Kidney epithelial cell (primary cell): Measurements from ENCODE around the gene ZMAT2. TPM values are rescaled to one million over a fixed set of nuclear protein-coding genes. Genes with fewer than 3 reads are reported as not detected.
"Not testable (repeated sequence)": the region's sequence is repeated elsewhere in the genome, so short reads cannot be mapped to it uniquely, and the experiment has no call there.

Experiments used
- DNase-seq: peaks from one replicate; pipeline ENCODE4 v3.0.0-alpha.2; 2010; ENCODE audit warnings: low read depth
- H3K27me3 ChIP-seq: 2 replicates; pipeline ENCODE4 v1.6.0; 2011; ENCODE audit warnings: low read length; ENCODE audit not compliant: control insufficient read depth, insufficient read depth
- H3K36me3 ChIP-seq: 2 replicates; pipeline ENCODE4 v1.5.1; 2011; ENCODE audit warnings: low read length; ENCODE audit not compliant: control insufficient read depth, insufficient read depth
- H3K4me3 ChIP-seq: 2 replicates; pipeline ENCODE4 v1.5.1; 2011; ENCODE audit warnings: low read depth, mild to moderate bottlenecking, control low read depth, low read length
- total RNA-seq: library from RNA; depleted of rRNA; stranded (reverse); fragments of >200 nt; gene quantifications from 2 replicates; pipeline ENCODE4 v1.2.3, GENCODE V29; 2015
- TF ChIP-seq, protein P1 (sequence below): IDR thresholded peaks from 2 replicates; pipeline ENCODE4 v1.5.1; 2011; ENCODE audit warnings: mild to moderate bottlenecking, moderate library complexity, low read length, control low read depth, inconsistent platforms; ENCODE audit not compliant: insufficient read depth, poor library complexity, severe bottlenecking

ZMAT2 gene, protein sequence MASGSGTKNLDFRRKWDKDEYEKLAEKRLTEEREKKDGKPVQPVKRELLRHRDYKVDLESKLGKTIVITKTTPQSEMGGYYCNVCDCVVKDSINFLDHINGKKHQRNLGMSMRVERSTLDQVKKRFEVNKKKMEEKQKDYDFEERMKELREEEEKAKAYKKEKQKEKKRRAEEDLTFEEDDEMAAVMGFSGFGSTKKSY
- 27.2 and 42.4 TPM in 2 replicates for total RNA-seq

DNA sequence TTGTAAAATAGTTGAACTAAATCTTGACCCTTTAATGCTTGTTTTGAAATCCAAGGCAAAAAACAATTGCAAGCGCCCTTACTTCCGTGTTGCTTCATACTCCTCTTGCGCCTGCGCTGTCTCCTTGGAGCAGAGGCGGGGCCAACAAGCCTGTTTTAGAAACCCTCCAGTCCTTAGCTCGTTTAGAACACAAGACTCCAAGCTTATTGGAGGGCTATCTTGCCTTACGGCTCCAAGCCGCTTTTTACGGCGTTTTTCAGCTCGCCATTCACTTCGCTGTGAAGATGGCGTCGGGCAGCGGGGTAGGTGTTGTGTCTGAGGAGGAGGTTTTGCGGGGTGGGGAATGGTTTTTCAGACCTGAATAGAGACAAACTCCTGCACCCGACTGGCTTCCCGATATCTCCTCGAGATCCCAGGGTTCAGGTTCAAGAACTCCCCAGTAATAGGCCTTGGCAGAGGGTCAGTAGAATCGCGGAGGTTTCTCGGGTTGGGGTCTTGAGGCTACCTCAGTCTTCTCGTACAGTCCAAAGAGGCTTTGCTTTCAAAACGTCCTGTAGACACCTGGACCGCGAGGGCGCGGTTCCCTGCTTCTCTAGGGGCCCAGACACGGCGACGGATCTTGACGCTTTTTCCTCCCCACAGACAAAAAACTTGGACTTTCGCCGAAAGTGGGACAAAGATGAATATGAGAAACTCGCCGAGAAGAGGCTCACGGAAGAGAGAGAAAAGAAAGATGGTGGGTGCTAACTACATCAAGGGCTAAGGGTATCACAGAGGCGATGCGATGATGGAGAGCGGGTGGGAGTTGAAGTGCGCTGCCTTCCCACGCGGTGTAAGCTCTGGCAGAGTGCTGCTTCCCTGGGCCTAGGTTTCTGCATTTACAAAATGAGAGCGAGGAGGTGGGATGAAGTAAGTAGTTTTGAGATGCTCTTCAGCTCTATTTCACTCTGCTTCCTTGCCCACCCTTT, at the start of gene ZMAT2:
Gene ZMAT2 (plus strand): TSS at position 271 of the 968 bp plus-strand sequence. CDS start 14 bp downstream, at position 285.
- no peaks in the 10 kb centered on the region for H3K27me3 ChIP-seq
- TF ChIP-seq, protein P1, sequence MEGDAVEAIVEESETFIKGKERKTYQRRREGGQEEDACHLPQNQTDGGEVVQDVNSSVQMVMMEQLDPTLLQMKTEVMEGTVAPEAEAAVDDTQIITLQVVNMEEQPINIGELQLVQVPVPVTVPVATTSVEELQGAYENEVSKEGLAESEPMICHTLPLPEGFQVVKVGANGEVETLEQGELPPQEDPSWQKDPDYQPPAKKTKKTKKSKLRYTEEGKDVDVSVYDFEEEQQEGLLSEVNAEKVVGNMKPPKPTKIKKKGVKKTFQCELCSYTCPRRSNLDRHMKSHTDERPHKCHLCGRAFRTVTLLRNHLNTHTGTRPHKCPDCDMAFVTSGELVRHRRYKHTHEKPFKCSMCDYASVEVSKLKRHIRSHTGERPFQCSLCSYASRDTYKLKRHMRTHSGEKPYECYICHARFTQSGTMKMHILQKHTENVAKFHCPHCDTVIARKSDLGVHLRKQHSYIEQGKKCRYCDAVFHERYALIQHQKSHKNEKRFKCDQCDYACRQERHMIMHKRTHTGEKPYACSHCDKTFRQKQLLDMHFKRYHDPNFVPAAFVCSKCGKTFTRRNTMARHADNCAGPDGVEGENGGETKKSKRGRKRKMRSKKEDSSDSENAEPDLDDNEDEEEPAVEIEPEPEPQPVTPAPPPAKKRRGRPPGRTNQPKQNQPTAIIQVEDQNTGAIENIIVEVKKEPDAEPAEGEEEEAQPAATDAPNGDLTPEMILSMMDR: no peak
- H3K36me3 ChIP-seq: peaks cover 3% of the 10 kb centered on the region
- H3K4me3 ChIP-seq: peak within 1 kb of the TSS; percentile 81
- peak; percentile 100 for DNase-seq

DNA sequence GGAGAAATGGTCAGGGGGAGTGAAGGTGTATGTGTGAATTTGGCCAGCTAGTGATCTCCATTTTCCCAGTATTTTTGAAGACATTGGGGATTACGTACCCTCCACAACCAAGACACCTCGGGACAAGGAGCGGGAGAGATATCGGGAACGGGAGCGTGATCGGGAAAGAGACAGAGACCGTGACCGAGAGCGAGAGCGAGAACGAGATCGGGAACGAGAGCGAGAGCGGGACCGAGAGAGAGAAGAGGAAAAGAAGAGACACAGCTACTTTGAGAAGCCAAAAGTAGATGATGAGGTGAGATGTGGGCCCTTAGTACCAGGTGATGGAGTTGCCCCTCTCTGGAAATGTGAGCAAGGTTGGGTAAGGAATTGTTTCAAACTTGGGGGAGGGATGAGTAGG, 41.4 kb upstream of the ZMAT2 start:
- H3K36me3 ChIP-seq: peaks cover 4% of the 10 kb centered on the region
- H3K4me3 ChIP-seq: no peak overlapping the region
- H3K27me3 ChIP-seq: no peaks in the 10 kb centered on the region
- TF ChIP-seq, protein P1: no peak
- no peak for DNase-seq

DNA sequence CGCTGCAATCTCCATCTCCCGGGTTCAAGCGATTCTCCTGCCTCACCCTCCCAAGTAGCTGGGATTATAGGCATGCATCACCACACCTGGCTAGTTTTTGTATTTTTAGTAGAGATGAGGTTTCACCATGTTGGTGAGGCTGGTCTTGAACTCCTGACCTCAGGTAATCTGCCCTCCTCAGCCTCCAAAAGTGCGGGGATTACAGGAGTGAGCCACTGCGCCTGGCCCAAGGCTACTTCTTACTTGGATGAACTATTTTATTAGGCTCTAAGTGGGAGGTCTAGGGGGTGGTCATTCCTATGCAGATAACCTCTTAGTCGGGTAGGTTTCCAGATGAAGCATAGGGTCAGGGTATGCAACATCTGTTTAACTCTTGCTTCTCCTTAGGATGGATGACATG, 39.9 kb upstream of the ZMAT2 start:
- not testable (repeated sequence) for H3K4me3 ChIP-seq, H3K27me3 ChIP-seq, DNase-seq, H3K36me3 ChIP-seq

DNA sequence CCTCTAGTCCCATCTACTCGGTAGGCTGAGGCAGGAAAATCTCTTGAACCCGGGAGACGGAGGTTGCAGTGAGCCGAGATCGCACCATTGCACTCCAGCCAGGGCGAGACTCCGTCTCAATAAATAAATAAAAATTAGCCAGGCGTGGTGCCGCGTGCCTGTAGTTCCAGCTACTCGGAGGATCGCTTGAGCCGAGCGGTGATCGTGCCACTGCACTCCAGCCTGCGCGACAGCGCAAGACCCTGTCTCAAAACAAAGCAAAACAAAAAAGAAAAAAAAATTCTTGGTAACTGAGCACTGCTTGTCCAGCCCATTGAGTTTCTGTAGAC, 36.3 kb upstream of the ZMAT2 start:
- H3K36me3 ChIP-seq: peaks cover 2% of the 10 kb centered on the region
- TF ChIP-seq, protein P1: no peak
- no peaks in the 10 kb centered on the region for H3K27me3 ChIP-seq

DNA sequence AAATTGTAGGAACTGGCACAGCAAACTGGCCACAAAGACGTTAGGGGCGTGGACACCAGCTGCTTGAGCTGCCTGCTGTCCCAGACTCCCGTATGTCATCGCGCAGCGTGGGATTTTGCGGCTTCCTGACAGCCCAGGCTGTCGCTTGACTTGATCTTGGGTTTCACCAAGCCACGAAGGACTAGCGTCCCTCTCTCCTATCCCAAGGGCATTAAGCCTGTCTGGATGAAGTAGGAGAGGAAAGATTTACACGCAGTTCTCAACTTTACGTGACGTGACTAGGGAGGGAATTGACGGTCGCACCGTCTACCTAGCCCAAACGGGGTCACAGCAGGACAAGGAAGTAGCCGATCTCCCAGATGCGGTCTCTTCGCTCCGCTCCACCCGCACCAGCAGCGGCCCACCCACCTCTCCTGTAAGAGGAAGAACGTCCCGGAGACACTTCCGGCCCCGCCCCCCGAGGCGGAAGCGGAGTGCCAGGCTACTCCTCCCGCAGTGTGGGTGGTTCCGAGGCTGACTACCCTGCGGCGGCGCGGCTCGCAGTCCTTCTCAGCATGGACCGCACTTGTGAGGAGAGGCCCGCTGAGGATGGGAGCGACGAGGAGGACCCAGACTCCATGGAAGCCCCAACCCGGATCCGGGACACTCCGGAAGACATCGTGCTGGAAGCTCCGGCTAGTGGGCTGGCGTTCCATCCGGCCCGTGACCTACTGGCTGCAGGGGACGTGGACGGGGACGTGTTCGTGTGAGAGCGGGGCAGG, 35.7 kb upstream of the ZMAT2 start, which contains the start of gene WDR55:
Gene WDR55 (plus strand): TSS at position 546 of the 761 bp plus-strand sequence. CDS start 9 bp downstream, at position 555.
- Histone ChIP-seq H3K27me3 (no peaks in the 10 kb centered on the region), H3K36me3 (peaks cover 3% of the 10 kb centered on the region), H3K4me3 (peak within 1 kb of the TSS; percentile 92)
- peak; percentile 50 for DNase-seq
- TF ChIP-seq, protein P1: no peak

More for the DNA sequence above, 36.3 kb upstream of the ZMAT2 start:
- no peak for DNase-seq
- H3K4me3 ChIP-seq: peak overlapping the region; percentile 92

DNA sequence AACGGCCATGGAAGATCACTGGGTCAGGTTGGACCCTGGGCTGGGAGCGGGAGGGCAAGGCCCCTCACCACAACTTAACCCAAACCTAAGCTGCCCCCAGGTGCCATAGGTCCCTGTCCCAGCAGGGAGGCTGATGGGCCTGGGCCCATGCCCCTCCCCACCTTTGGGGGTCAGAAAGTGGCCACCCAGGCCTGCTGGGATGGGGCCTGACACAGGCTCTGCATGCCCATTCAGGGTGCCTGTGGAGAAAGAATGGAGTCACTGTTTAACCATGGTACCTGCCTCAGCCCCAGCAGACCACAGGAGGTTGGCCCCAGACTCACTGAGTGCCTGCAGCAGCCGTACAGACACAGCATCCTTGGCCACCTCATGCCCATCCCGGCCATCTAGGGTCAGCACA, 29.2 kb upstream of the ZMAT2 start:
- not testable (repeated sequence) for DNase-seq, H3K4me3 ChIP-seq, H3K27me3 ChIP-seq, H3K36me3 ChIP-seq
